Peyer's patch (tissue), 4 donors: Measurements from ENCODE around the gene RNF146.

Source experiments
- CTCF ChIP-seq, 6 experiments: fragments of 450-650 bp in 4 of 6; fragments of 200-600 bp in 2 of 6; sonication (generic) in 1 of 6; IDR thresholded peaks; one replicate each; pipeline ENCODE4 v1.5.1; 2017 to 2019; ENCODE audit warnings: antibody characterized with exemption in 6 of 6, mild to moderate bottlenecking in 3 of 6, moderate library complexity in 1 of 6
- POLR2A ChIP-seq, 2 donors: fragments of 450-650 bp; IDR thresholded peaks; one replicate each; pipeline ENCODE4 v1.5.1; 2017; ENCODE audit warnings: antibody characterized with exemption in 2 of 2, mild to moderate bottlenecking in 2 of 2, moderate library complexity in 2 of 2

- no peak for TF ChIP-seq CTCF (IDR thresholded peaks at IDR 0.05)
- TF ChIP-seq POLR2A (IDR thresholded peaks at IDR 0.05), result no peak
These were observed 50.9 kb downstream of the RNF146 start for GRCh38 chr6:127317388-127318128.
